GM12865 (cell line): ENCODE measurements around the gene MRC2.

Experiments
- DNase-seq: peaks from one replicate; pipeline ENCODE4 v3.0.0; 2010; ENCODE audit warnings: low read depth
- H3K4me3 ChIP-seq: 2 replicates; pipeline ENCODE4 v1.5.1; 2011; ENCODE audit warnings: mild to moderate bottlenecking, low read depth, low read length, control low read depth
- CTCF ChIP-seq: IDR thresholded peaks from 2 replicates; pipeline ENCODE4 v1.5.1; 2011; ENCODE audit warnings: low read length, control low read depth, low read depth, inconsistent platforms; ENCODE audit not compliant: insufficient read depth; ENCODE audit errors: missing control alignments

MRC2 gene

GRCh38 chr17:62664336-62665120 lies 37.1 kb downstream of the MRC2 start:
- no peak for DNase-seq
- TF ChIP-seq CTCF: no peak
- H3K4me3 ChIP-seq: no peak overlapping the region

- TF ChIP-seq CTCF: no peak
- H3K4me3 ChIP-seq: no peak overlapping the region
- DNase-seq: no peak
Measured at GRCh38 chr17:62665599-62665998, 38.1 kb downstream of the MRC2 start.

GRCh38 chr17:62666061-62666800 lies 38.8 kb downstream of the MRC2 start:
- no peak for TF ChIP-seq CTCF
- DNase-seq: no peak

GRCh38 chr17:62666801-62667591 lies 39.5 kb downstream of the MRC2 start:
- TF ChIP-seq CTCF: no peak
- no peak for DNase-seq

More at GRCh38 chr17:62666061-62666800, 38.8 kb downstream of the MRC2 start:
- H3K4me3 ChIP-seq: no peak overlapping the region

GRCh38 chr17:62668091-62668804 lies 40.8 kb downstream of the MRC2 start:
- DNase-seq: no peak
- H3K4me3 ChIP-seq: no peak overlapping the region
- TF ChIP-seq CTCF: no peak

More at GRCh38 chr17:62666801-62667591, 39.5 kb downstream of the MRC2 start:
- no peak overlapping the region for H3K4me3 ChIP-seq

GRCh38 chr17:62670202-62670821 lies 42.8 kb downstream of the MRC2 start:
- no peak for TF ChIP-seq CTCF
- no peak for DNase-seq
- H3K4me3 ChIP-seq: no peak overlapping the region
